GM12801 (cell line): ENCODE results near the gene SEMA6B.

ENCODE experiments used
- CTCF ChIP-seq: IDR thresholded peaks from one replicate; pipeline ENCODE4 v1.5.1; 2011; ENCODE audit warnings: control low read depth; ENCODE audit not compliant: insufficient read length; ENCODE audit errors: extremely low read depth

SEMA6B gene

GRCh38 chr19:4580961-4581665 lies 21.6 kb upstream of the SEMA6B start:
- TF ChIP-seq CTCF: no peak

GRCh38 chr19:4580021-4580901 lies 20.8 kb upstream of the SEMA6B start:
- TF ChIP-seq CTCF: no peak

GRCh38 chr19:4579389-4579788 lies 19.9 kb upstream of the SEMA6B start:
- TF ChIP-seq CTCF: no peak

- no peak for TF ChIP-seq CTCF
Measured at GRCh38 chr19:4578552-4579248, 19.2 kb upstream of the SEMA6B start.

- TF ChIP-seq CTCF: no peak
Measured at GRCh38 chr19:4577020-4577782, 17.7 kb upstream of the SEMA6B start.

- no peak for TF ChIP-seq CTCF
Measured at GRCh38 chr19:4576016-4576933, 16.8 kb upstream of the SEMA6B start.
